ENCODE measurements around the gene BRSK2.
"Not testable (repeated sequence)": the region's sequence is repeated elsewhere in the genome, so short reads cannot be mapped to it uniquely, and the experiment has no call there.

BRSK2 gene

DNA sequence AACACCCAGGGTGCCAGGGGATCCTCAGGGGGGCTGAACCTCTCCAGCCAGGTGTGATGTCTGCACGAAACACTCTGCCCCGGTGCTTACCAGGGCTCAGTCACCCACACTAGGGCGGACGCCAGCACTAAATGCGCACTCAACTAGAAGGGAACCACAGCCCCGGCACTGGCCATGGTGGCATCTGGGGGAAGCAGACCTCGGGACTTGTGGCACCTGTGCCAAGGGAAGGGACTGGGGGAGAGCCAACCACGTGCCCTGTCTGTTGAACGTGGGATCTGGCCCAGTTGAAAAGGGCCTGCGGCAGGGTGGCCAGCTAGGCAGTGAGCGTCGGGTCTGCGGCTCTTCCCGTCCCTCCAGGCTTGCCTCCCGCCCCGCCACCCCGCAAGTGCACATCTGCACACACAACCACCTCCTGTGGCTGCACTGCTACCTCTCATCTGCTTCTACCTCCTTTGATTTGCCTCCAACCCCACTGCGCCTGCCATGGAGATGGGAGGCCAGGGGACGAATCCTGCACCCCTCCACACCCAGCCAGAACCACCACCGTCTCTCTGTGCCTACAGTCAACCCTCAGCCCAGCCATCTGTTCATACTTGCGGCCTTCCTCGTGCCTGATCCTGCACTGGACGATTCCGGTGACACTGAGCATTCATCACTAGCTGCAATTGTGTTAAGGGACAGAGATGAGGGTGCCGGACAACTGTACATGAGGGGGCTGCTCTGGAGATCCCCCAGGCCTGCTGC lies 111.9 kb downstream of the BRSK2 start:
- DNase-seq: no peak

DNA sequence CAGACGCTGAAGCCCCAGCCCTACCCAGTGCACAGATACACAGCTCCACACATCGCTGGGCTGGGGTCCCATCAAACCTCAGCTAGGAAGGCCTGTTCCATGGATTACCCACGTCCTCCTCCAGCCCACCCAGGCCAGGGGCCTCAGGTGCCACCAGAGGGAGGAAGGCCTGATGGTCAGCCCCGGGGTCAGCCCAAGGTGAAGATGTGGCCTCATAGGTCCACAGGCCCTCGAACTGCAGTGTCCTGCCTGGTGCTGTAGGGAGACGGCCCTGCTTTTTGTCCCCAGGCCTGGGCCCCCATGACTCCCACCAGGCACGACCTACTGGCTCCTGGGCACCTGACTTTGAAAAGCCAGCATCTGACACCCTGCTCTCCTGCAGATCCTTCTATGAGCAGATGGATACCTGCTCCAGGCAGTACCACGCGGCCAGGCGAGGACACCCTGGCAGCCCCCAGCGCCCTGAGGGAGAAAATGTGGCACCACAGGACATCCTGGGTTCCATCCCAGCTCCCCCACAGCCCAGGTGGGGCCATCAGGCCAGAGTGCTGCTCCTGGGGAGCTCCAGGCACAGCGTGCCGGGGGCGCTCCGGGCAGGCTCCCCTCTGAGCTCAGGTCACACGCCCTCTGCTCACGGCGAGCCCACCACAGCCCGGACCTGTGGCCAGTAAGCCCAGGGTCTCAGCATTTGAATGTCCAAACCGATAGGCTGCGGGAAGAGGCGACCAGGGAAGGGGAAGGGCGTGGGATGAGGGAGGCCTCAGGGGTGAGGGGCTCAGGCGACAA lies 112.6 kb downstream of the BRSK2 start:
- no peak for DNase-seq

GRCh38 chr11:1502954-1503707 lies 113.4 kb downstream of the BRSK2 start:
- no peak for DNase-seq

GRCh38 chr11:1503708-1504104 lies 114.0 kb downstream of the BRSK2 start:
- DNase-seq: no peak

- no peak for DNase-seq
Observed at GRCh38 chr11:1504138-1504537, 114.4 kb downstream of the BRSK2 start.

- DNase-seq: no peak
Observed at GRCh38 chr11:1504581-1505290, 115.0 kb downstream of the BRSK2 start.

DNA sequence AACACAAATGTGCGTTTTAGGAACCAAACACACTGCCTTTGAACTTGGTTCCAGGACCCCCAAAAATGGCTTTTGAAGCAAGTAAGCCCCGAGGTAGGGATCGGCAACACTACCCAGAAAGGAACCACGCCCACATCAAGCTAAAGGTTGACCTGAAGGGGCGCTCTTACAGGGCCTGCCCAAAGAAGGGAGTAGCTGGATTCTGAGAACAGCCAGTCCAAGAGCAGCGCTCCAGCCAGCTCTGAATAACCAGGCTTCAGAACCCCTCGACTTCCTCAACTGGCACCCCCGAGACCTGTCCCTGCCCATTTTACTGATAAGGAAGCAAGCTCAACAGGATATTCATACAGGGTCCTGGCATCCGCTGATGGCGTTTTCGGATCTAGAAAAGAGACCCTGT lies 115.7 kb downstream of the BRSK2 start:
- no peak for DNase-seq

DNA sequence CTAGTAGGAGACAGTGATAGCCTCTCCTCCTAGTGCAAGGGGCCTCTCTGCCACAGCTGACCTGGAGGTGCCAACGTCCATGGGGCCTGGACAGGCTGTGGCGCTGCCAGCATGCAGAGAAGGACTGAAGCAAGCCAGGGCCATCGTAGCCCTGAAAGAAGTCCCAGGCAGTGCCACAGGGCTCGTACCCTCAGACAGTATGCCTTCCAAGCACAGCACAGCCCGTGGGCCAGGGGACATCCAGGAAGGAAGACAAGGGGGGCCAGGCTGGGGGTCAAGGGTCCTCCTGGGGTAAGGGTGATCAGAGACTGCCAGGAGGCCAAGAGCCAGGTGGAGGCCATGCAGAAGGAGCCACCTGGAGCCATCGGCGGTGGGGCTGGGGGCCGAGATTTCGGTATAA lies 117.2 kb downstream of the BRSK2 start:
- DNase-seq: no peak

- DNase-seq: no peak
Observed at GRCh38 chr11:1507381-1508140, 117.8 kb downstream of the BRSK2 start.

DNA sequence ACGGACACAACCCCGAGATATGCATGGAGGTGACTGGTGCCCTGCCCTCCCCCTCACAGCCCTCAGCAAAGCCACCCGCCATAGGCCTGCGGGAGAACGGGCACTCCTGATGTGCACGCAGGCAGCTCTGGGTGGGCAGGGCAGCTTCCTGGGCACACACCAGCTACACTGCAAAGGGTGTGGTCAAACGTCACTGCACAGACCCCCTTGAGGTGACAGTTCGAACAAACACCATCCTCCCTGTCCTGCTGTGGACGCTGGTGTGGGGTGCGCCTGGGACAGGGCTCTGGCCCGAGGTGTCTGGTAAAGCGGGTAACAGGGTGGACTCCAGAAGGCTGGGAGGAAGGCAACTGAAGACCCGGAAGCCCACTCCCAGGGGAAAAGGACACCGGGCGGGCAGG lies 118.8 kb downstream of the BRSK2 start:
- no peak for DNase-seq

GRCh38 chr11:1508986-1509385 lies 119.3 kb downstream of the BRSK2 start:
- no peak for DNase-seq

GRCh38 chr11:1509626-1510255 lies 120.0 kb downstream of the BRSK2 start:
- DNase-seq: no peak

GRCh38 chr11:1510351-1510750 lies 120.6 kb downstream of the BRSK2 start:
- DNase-seq: not testable (repeated sequence)

- no peak for DNase-seq
Observed at GRCh38 chr11:1510928-1511327, 121.2 kb downstream of the BRSK2 start.

DNA sequence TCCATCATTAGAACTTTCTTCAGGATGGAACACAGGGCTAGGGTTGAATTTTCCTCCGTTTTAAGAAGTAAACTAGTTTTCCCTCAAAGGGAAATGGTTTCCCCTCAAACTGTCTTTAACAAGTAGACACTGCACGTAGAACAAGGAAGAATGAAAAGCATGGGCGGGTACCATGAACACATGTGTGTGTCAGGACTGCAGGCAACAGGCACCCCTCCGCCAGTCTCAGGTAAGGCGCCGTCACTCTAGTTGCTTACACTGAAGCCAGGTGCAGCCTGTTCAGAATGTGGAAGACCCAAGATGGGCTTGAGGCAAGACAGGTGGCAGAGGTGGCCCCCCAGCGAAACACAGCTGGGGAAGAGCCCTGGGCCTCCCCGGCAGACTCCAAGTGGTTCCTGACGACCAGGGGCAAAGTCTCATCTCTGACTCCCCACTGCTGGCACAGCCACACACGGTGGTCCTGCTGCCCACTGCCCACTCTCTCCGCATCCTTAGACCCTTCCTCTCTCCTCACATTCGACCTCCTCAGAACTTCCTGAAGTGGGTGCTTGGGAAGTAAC lies 122.3 kb downstream of the BRSK2 start:
- DNase-seq: no peak

All from NCI-H226 (cell line).